NCI-H2107 treated with DMSO at 0.1 percent for 48 hours (cell line): ENCODE measurements around the gene UNC5A.

Source experiments
- DNase-seq: peaks from one replicate; lab custom pipeline; 2025; ENCODE audit not compliant: unreplicated experiment; lab: John Stamatoyannopoulos, UW

UNC5A gene

DNA sequence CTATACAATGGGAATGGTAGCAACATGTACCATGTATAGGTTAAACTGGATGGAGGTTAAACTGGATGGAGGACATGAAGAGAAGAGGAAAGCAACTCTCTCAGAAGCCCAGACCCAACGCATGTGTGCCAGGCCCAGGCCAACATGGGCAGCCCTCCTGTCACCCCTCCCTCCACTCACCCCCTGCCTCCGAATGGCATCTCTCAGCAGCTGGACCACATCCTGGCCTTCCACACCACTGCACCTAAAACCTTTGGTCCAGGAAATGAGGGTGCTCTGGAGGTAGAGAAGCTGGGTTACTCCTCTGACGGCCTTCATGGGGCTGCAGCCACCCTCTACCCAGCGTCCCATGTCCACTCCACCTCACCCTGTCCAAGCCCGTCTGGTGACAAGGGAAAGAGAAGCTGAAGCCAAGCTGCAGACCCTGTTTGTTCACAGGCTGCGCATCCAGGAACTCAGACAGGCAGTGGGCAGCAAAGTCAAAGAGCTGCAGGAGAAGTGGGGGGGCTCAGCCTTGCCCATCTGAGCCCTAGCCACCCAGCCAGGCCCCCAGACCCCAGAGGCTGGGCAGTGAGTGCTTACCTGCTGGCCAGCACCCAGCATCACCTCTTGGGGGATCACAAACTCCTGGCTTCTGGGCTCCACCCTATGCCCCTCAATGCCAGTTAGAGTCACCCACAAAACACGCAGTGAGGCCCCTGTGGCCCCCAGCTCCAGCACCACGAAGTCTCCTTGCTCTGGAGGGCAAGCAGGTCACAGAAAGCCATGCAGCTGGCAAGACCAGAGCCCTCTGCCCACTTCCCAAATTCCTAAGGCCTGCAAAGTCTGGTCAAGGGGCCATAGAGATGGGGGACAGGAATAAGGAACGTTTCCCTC, 80.3 kb downstream of the UNC5A start:
- no peak for DNase-seq

DNA sequence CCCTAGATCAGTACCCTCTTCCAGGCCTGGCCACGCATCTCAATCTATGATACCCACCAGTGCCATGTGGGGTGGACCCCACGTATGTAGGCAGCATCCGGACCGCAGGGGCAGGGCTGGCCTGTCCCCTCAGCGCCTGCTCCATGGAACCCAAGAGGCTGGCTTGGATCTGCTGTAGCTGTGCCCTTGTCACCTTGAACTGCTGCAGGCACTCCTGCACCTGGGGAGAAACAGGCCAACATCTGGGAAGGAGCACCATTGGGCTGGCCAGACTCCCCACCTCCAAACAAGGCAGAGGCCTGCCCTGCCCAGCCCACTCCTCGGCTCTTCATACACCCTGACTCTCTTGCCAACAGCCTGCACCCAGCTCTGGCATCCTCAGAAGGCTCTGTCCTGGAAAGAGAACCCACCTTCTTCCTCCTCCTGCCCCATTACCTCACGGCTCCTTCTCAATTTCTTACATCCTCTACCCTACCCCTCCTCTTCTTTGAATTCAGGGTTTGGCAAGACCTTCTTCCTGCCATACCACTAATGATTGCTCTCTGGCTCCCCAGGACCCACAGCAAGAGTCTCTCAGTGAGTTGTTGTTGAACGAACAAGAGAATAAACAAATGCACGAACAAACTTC, 81.1 kb downstream of the UNC5A start:
- DNase-seq: no peak

DNA sequence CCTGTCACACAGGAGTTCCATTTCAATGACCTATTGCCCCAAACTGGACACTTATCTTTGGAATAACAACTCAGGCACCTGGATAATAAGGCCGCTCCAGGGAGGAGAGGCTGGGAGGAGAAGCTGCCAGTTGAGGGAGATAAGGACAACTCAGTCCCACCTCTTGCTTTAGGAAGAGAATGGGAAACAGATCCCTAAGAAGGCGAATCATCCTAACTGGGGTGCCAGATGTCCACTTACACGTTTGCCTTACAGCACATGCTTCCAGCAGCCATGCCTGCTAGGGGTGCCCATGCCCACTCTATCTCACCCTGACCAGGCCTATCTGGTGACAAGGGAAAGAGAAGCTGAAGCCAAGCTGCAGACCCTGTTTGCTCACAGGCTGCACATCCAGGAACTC, 82.3 kb downstream of the UNC5A start:
- no peak for DNase-seq

DNA sequence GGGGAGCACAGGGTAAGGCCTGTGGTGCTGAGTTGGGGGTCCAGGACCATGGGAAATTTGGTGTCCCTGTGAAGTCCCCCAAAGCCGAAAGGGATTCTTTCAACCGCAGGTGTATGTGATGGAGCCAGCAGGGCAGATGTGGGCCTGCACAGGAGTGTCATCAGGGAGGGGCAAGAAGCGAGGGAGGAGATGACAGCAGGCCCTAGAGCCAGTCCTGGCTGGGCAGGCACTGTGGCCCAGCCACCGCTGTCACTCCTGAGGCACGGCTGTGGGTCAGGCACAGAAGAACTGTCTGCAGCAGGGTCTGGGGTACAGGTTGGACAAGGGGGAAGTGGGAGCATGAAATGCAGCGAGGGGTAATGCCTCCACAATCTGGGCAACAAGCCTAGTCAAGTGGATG, 83.9 kb downstream of the UNC5A start:
- no peak for DNase-seq

DNA sequence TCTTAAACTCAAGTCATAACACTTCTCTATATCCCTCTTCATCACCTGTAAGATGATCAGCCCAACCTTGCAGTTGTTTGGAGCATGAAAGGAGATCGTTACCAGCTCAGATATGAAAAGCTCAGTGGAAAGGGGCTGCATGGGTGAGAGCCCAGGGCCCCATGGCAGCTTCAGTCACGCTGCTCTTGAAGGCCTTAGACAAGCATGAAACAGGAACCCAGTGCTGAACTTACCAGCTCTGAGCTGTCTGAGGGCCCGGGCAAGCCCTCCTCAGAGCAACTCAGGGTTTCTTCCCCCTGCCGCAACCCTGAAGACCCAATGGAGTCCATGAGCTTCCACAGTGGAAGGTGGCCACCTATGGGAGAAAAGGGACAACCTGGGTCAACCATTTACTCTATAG, 85.5 kb downstream of the UNC5A start:
- no peak for DNase-seq

DNA sequence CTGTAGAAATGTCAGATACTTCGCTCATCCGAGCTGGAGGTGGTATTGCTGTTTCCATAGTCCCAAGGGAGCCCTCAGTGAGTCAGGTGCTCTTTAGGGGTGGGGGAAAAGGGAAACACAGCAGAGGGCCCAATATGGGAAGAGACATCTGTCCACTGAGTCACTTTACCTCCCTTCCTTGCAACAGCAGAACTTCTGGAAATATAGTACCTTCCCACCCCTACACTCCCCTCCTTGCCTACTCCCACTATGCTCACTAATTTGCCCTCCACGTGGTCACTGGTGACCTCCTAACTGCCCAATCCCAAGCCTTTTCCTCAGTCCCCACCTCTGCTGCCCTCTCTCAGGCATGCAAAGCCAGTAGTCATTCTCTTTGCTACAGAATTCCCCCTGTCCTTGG, 86.9 kb downstream of the UNC5A start:
- no peak for DNase-seq

DNA sequence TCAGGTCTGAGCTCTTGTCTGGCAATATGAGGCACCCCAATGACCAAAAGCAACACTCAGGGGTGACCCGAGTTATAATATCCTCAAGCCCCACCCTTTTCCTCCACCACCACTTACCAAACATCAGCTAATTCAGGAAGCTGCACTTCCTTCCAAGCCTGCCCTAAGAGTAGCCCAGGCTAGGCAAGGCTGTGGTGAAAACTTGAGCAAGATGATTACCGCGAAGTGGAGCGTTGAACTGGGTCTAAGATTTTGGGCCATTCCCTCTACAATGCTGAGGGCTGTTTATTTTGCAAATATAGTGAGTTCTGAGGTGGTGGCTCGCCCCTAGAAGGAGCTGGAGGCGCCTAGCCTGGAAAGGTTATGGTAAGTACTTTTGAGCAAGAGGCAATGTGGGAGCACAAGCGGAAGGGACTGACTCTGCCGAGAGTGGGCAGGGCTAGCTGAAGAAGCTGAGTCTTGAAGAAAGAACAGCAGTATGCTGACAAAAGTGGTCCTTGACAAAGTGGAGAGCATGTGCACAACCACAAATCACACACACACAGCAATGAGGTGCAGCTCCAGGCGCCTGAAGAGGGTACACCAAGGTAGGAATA, 89.0 kb downstream of the UNC5A start, which contains the start of gene HK3:
Gene HK3, minus strand, starts transcription at position 51 of the 596 bp plus-strand sequence. CDS start 3,187 bp downstream, outside the sequence.
- DNase-seq: no peak

DNA sequence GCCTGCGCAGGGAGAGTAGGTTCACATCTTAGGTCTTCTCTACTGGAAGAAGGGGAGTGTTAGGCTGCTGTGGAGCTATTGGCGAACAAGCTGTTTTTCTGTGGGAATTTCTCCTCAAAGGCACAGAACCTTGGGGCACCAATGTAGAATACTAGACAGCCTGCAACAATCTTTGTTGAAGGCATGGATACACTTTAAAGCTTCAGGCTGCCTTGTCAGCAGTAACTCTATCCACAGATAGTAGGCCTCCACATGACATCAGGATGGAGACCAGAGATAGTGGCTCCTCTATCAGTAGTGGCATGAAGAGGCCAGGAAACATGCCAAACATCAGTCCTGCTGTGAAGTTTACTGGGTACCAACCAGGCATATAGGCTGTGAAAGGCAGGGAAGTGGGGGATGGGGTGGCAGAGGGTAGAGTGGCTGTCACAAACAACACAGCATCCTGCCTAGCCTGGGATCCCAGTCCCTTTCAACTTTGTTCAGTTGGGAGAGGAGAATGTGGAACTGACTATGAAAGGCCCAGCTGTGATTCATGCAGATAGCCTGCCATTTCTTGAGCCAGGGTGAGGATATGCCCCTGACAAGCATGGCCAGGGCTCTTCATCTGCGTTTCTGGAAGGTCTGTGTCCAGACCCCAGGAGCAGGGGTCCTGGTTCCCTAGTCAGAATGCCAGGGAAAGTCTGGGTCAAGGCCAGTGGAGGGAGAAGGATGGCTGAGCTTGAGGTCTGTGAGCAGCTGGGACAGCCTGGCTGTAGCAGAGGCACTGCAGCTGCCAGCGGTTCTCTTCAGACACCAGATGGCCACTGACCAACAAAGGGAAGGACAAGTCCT, 89.8 kb downstream of the UNC5A start:
- DNase-seq: no peak

DNA sequence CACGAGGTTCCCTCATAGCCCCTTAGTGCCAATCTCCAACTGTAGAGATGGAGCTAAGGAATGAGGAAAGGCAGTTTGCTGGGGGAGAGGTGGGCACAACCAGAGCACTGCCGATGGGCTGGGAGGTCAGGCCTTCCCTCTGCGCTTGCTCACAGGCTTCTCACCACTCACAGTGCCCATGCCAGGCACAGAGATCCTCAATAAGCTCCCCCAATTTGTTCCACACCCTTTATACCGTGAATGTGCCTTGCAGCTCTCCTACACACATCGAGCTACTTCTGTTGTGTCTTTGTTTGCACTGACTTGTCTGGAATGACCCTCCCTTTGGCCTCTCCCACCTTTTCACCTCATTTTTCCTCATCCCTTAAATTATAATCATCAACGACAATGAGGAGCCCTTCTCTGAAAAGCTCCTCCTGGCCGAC, 90.4 kb downstream of the UNC5A start:
- no peak for DNase-seq

DNA sequence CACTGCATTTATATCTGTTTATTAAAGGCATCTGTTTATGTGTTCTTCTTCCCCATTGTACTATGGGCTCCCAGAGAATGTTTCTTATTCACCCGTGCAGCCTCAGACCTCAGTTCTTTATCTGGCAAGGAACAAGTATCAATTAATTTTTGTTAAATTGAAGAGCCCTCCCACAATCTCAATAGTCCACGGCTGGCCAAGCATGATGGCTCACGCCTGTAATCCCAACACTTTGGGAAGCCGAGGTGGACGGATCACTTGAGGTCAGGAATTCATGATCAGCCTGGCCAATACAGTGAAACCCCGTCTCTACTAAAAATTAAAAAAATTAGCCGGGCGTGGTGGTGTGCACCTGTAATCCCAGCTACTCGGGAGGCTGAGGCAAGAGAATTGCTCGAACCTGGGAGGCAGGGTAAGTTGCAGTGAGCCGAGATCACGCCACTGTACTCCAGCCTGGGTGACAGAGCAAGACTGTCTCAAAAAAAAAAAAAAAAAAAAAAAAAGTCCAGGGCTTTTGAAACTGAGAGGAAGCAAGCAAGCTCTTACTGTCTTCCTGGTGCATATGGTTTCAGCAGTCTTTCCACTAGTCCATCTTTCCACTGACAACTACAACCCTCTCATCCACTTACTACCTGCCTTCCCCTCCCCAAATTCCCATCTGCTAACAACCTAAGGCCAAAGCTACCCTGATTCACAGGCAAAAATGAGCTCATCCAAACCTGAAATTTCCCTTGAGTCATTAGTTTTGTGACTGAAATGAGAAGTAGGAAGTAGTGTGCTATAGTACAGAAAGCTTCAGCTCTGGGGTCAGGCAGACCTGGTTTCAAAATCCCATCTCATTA, 91.1 kb downstream of the UNC5A start:
- DNase-seq: no peak

DNA sequence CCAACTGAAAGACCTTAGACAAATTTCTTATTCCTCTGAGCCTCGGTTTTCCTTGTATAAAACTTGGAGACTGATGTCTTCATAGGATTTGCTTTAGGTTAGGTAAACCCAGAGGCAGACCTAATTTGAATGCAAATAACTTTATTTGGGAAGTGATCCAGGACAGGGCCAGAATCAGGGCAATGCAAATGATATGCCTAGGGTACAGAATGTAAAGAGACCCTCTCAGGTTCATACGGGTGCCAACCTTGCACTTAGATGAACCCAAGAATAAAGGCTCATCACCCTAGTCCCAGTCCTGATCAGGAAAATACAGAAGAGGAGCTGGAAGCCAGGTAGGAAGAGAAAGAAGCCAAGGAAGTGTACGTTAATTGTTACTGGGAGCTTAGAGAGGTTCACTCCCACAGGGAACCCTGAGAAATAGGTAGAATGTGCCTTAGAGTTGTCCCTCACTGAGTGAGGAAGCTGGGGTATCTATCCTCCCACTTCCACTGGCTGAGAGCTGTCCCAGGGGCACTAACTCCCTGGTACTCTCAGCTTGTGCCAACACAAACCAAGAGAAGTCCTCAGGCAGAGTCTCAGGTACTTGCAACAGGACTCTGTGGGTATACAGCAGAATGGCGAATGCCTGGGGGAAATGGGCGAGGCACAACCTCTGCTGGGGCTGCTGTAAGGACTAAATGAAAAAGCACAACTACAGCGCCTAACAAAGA, 91.9 kb downstream of the UNC5A start:
- DNase-seq: no peak

DNA sequence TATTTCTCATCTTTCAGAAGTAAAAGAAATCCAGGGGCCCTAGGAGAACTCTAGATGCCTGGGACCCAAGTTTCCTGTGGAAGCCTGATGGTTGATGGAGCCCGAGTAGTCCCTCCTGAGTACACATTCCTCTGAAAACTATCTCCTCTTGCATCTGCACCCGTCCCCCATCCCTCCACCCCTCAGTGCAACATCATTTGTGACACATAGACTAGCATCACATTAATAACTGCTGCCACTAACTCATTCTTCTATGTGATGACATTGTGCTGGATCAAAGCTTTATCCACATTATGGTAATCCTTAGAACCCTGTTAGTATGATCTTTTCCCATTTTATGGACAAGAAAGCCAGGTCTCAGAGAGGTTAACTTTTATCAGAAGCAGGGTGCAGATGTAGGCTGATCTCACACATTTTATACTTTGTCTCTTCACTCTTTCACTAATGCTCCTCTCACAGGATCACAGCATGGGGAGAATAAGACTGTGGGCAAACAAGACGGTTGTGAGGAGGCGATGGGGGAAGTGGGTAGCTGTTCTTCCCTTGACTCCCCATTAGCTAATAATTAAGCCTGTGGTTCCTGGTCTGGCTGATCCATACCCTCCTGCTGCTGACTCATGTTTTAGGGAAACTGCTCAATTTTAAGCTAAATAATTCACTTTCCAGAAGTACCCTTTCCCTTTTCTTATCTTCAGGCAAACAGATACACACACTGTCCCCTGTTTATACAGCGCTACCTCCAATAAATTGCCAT, 92.7 kb downstream of the UNC5A start:
- no peak for DNase-seq

DNA sequence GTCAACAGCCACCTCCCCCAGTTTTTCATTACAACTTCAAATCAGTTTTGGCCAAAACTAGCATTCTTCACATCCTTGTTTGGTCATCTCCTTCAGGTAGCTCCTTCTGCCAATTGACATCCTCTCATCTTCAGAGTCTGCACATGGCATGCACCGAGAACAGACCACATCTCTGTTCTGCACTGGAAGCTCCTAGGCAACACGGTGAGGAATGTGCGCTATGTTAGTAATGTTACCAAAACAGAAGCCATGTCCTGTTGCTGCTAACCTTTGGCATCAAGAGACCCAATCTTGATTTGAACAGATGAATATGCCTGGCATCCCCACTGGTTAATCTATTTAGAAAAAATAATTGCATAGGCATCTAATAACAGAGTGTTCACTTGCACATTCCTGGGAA, 93.9 kb downstream of the UNC5A start:
- no peak for DNase-seq

DNA sequence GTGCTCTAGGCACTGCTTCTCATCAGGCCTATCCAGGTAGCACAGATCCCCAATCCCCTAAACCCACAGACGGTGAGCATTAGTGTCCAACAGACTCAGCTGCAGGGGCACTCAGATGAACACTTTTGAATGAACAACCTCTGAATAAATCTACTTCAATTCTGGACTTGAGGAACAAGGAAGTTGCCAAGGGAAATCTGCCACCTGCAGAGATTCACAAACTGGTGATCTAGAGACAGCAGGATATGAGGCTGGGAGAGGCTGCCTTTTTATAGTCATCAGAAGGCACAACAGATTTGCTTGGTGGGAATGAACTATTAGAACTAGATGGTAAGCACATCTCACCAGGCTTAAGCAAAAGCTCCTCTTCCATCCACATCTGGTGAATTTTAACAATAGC, 95.8 kb downstream of the UNC5A start:
- DNase-seq: no peak

DNA sequence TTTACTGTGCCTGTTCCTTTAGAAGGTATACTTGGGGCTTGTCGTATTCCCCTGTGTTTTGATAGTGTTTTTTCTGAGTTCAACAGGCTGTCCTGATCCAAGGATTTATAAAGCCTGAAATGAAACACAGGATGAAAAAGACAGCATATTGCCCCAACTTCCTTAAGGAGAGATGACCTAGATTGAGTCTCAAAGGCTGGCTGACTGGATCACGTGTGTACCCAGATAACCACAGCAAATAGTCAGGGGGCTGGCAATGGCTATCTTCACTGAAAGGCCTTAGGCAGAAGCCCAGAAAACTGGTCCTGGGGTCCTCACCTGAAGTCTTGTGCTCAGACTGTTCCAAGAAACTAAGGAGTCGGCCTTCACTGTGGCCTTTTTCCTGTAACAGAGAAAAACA, 96.4 kb downstream of the UNC5A start:
- DNase-seq: no peak

DNA sequence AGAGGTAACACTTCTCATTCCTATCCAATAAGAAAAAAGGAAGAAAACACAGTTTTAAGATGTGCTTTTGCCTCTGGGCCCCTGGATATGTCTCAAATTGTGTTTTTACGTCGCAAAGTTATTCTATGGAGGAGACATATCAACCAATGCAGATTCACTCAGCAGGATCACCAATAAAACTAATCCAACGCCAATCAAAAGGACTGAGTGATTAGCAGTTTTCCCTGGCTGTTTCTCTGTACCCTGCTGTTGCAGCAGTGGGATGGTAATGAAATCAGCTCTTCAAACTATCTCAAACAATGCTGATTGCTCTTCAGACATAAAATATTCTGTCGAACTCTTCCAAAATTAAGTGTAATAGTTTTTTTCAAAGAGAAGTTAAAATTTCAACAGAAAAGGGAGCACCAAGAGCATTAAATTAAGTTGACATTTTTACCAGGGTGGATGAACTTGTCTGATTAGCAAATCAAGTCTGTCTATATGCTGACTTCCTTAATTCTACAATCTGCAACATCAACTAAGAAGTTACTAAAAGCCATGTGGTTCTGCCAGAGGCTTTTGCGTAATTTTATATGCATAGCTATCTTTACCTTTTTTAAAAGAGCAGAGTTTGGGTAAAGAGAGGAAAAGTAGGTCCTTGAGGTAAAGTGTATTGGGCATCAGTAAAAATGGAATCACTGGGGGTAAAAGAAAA, 98.5 kb downstream of the UNC5A start:
- no peak for DNase-seq

DNA sequence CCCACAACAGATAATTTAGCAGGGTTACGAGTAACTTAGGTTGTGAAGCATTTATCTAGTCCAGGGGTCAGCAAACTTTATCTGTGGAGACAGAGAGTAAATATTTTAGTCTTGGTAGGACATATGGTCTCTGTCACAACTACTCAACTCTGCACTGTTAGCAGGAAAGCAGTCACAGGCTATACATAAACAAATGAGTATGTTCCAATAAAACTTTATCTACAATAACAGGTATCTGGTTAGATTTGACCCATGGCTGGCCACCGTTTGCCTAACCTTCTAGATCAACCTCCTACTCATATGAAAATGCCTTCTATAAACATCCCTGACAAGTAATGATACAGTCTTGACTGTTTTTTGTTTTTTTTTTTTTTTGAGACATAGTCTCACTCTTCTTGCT, 101.8 kb downstream of the UNC5A start:
- no peak for DNase-seq

DNA sequence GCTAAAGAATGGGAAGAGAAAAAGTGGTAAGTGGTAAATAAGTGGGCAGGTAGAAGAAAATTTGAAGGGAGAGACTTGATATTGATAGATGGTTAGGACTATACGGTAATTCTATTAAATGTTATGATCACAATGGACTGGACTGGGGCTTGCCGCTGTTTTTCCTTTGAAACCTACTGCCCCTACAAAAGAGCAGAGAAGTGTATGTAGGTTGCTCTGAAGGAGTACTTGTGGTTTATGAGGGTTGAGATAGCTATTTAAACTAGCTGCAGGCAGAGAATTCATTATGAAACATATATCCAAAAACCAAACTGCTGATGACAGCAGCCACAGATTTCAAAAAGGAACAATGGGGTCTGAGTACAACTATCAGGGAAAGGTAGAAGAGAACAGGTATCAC, 105.5 kb downstream of the UNC5A start:
- peak; percentile 65 for DNase-seq
